ENCODE data around the gene SLC35F4. TPM values are rescaled to one million over a fixed set of nuclear protein-coding genes. Genes with fewer than 3 reads are reported as not detected.

Gene SLC35F4
- total RNA-seq = not detected in 2 replicates

- peak within 1 kb of the TSS; percentile 58 for H3K4me3 ChIP-seq (ENCODE audit: low read depth, low read length)
- no peak for TF ChIP-seq CTCF (conservative IDR thresholded peaks at IDR 0.05; ENCODE audit: low read depth, low read length)
- no peak for DNase-seq (ENCODE audit: low read depth)
Measured at GRCh38 chr14:57865403-57866198, at the start of gene SLC35F4. Gene SLC35F4 (minus strand): TSS chr14:57866092.

- H3K4me3 ChIP-seq (ENCODE audit: low read depth, low read length) = no peak overlapping the region
- no peak for TF ChIP-seq CTCF (conservative IDR thresholded peaks at IDR 0.05; ENCODE audit: low read depth, low read length)
- no peak for DNase-seq (ENCODE audit: low read depth)
Measured at GRCh38 chr14:57909626-57910025, 43.7 kb upstream of the SLC35F4 start.

- no peak for TF ChIP-seq CTCF (conservative IDR thresholded peaks at IDR 0.05; ENCODE audit: low read depth, low read length)
Measured at GRCh38 chr14:57903954-57904353, 38.1 kb upstream of the SLC35F4 start.

GRCh38 chr14:57898837-57899572 is 33.1 kb upstream of the SLC35F4 start:
- H3K4me3 ChIP-seq (ENCODE audit: low read depth, low read length) = no peak overlapping the region
- TF ChIP-seq CTCF (conservative IDR thresholded peaks at IDR 0.05; ENCODE audit: low read depth, low read length) = no peak
- DNase-seq (ENCODE audit: low read depth) = no peak

More at GRCh38 chr14:57903954-57904353, 38.1 kb upstream of the SLC35F4 start:
- H3K4me3 ChIP-seq (ENCODE audit: low read depth, low read length) = no peak overlapping the region
- no peak for DNase-seq (ENCODE audit: low read depth)

- no peak for TF ChIP-seq CTCF (conservative IDR thresholded peaks at IDR 0.05; ENCODE audit: low read depth, low read length)
- H3K4me3 ChIP-seq (ENCODE audit: low read depth, low read length) = no peak overlapping the region
- no peak for DNase-seq (ENCODE audit: low read depth)
Measured at GRCh38 chr14:57897144-57897748, 31.4 kb upstream of the SLC35F4 start.

GRCh38 chr14:57889245-57889644 is 23.4 kb upstream of the SLC35F4 start:
- DNase-seq (ENCODE audit: low read depth) = peak; percentile 64
- TF ChIP-seq CTCF (conservative IDR thresholded peaks at IDR 0.05; ENCODE audit: low read depth, low read length) = no peak
- no peak overlapping the region for H3K4me3 ChIP-seq (ENCODE audit: low read depth, low read length)
